PFSK-1 (cell line): ENCODE results near the gene MSANTD7.

Experiments used
- POLR2AphosphoS5 ChIP-seq: IDR thresholded peaks from 2 replicates; pipeline ENCODE4 v1.6.1; 2012; ENCODE audit warnings: low read depth, mild to moderate bottlenecking, control low read depth, low read length, moderate library complexity
- SIN3A ChIP-seq: IDR thresholded peaks from 2 replicates; pipeline ENCODE4 v1.6.1; 2012; ENCODE audit warnings: mild to moderate bottlenecking, low read length, moderate library complexity, borderline replicate concordance; ENCODE audit not compliant: insufficient read depth
- TAF1 ChIP-seq: IDR thresholded peaks from 2 replicates; pipeline ENCODE4 v1.6.1; 2012; ENCODE audit warnings: low read length, control low read depth, borderline replicate concordance; ENCODE audit not compliant: insufficient read depth
- TF ChIP-seq, protein P1 (sequence below), 2 experiments: IDR thresholded peaks; 2 replicates each; pipeline versions ENCODE4 v1.6.1 to v1.8.0; 2011 to 2012; ENCODE audit warnings: low read depth in 2 of 2, low read length in 2 of 2, control low read depth in 1 of 2, inconsistent platforms in 1 of 2, mild to moderate bottlenecking in 1 of 2, moderate library complexity in 1 of 2; ENCODE audit not compliant: insufficient read depth in 1 of 2

DNA sequence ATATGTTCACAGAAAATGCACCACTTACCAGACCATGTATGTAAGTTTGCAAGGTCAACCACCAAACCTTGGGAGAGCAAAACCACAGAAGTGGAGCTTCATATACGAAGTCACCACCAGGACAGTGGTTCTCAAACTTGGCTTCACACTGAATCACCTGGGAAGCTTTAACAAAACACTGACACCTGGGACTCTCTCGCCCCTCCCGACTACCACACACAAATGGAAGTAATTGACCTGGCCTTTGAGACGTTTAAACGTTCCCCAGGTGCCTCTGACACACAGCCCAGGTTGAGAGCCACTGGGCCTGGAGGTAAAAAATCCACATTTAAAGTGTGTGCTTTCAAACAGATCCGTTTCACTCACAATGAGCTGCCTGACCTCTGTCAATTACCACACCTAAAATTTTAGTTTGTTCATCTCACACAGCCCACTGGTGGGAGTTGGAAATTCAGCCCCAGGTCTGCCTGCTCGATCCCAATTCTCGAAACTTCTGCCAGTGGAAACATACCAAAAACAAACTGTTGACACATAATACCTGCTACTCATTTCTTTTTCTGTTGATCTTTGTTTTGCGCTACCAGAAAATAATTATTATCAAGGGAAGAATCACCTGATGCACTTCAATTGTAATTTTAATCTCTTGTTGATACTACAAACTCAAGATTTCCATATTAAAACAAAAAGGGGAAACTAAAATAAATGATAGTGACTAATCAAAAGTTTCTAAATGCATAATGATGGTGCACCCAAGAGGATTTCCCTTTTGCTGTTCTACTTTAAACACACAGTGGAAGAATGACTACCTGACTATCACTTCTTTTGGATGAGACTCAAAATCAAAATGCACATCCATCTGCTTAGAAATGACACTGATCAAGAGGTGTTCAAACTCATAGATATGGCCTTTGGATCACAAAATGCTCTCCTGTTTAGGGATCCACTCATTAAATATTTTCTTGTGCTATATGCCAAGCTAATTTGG lies 26.8 kb upstream of the MSANTD7 start:
- TF ChIP-seq TAF1 (no peak), POLR2AphosphoS5 (no peak), SIN3A (no peak)
- TF ChIP-seq, protein P1, sequence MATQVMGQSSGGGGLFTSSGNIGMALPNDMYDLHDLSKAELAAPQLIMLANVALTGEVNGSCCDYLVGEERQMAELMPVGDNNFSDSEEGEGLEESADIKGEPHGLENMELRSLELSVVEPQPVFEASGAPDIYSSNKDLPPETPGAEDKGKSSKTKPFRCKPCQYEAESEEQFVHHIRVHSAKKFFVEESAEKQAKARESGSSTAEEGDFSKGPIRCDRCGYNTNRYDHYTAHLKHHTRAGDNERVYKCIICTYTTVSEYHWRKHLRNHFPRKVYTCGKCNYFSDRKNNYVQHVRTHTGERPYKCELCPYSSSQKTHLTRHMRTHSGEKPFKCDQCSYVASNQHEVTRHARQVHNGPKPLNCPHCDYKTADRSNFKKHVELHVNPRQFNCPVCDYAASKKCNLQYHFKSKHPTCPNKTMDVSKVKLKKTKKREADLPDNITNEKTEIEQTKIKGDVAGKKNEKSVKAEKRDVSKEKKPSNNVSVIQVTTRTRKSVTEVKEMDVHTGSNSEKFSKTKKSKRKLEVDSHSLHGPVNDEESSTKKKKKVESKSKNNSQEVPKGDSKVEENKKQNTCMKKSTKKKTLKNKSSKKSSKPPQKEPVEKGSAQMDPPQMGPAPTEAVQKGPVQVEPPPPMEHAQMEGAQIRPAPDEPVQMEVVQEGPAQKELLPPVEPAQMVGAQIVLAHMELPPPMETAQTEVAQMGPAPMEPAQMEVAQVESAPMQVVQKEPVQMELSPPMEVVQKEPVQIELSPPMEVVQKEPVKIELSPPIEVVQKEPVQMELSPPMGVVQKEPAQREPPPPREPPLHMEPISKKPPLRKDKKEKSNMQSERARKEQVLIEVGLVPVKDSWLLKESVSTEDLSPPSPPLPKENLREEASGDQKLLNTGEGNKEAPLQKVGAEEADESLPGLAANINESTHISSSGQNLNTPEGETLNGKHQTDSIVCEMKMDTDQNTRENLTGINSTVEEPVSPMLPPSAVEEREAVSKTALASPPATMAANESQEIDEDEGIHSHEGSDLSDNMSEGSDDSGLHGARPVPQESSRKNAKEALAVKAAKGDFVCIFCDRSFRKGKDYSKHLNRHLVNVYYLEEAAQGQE (IDR thresholded peaks at IDR 0.05; ENCODE audit: insufficient read depth in 1 of 2, low read depth in 2 of 2, low read length in 2 of 2): no peak
